Stimulated activated CD4-positive, alpha-beta T cell treated with anti-CD3 and anti-CD28 coated beads, TNF-alpha, amount 100 ng/mL, for 24 hours (primary cell): ENCODE data around the gene COL26A1.
"Not testable (repeated sequence)": the region's sequence is repeated elsewhere in the genome, so short reads cannot be mapped to it uniquely, and the experiment has no call there.

Source experiments
- DNase-seq, 3 experiments: peaks; one replicate each; pipeline ENCODE4 v3.0.0-alpha.2; 2020; ENCODE audit warnings: low read depth in 3 of 3

COL26A1 gene

DNA sequence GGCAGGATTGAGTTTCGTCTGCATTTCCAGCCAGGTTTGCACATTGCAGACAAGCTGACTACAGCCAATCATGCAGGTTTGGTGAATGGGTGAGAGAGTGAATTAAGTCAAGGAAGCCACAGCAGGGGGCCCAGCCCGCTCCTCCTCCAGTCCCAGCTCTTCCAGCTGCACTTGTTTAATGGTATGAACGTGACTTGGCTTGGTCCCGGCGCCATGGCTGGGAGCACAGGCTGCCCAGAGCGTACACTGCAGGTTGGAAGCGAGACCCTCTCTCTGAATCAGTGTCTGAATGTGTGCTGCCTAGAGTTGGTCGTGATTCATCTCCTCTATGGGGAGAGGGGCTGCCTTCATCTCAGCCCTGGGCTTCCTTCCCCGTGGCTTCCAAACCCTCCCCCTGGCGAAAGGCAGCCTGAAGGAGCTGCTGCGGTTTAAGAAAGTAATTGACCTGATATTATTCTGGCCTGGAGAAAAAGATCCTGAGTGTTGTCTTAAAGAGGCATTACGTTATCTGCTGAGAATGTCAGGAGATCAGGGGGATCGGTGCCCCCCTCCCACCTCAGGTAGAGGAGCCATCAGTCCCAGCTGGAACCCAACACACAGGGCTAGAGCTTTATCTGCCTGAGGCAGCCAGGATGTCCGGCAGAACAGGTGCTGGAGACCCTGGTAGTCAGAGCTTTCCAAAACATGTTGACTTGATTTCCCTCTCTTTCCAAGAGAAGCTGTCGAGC lies 132.1 kb downstream of the COL26A1 start:
- DNase-seq, result no peak

DNA sequence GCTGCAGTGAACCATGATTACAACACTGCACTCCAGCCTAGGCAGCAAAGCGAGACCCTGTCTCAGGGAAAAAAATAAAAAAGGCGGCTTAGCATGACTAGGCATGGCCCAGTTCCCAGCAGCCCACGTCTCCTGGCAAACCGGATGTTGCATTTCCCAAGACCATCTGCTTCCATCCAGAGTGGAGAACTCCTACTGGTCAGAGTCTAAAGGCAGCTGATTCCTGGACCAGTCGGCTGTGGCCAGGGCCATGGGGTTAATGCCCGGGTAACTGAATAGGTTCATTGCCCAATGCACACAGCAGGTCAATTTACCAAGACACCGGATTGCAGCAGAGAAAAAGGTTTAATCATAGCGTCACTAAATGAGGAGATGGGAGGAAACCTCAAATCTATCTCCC lies 133.3 kb downstream of the COL26A1 start:
- no peak for DNase-seq

DNA sequence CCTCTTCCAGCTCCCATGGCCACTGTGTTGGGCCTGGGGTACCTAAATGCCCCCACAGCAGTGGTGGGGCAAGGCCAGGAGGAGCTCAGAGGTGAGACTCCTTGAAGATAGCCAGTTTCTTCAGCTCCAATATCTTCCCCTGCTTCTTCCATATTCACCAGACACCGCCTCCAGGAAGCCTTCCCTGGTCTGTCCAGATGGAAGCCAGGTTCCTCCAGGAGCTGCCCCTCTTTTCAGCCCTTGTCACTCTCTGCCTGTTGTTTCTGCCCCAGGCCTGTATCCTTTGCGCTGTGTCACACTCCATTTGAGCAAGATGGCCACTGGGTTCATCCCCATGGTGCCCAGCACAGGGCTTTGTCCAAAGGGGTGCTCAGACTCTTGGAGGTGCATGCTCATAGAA lies 138.7 kb downstream of the COL26A1 start:
- no peak for DNase-seq

DNA sequence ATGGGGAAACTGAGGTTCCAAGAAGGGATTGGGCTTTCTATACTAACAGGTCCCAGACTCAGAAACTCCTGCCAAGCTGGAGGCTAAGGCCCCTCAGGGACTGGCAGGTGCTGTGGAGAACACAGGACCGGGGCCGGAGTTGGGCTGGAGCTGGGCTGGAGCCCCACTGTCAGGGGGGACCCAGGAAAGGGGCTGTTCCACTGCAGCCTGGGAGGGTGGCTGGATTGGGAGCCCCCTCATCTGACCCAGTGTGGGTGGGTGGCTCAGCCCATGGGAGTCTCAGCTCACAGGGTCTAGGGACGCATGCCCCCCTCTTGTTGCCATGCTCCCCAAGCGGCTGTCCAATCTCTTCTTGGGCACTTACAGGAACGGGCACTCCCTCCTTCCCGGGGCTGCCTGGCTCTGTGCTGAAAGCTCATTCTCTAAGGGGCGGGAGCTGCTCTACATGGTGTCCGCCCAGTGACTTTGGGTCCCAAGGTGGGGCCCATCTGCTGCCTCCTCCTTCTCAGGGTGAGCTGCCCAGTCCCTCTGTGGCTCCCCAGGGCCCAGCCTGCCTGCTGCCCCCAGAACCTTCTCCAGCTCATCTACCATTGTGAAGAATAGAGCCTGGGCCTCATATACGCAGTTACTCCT lies 139.9 kb downstream of the COL26A1 start:
- no peak for DNase-seq

DNA sequence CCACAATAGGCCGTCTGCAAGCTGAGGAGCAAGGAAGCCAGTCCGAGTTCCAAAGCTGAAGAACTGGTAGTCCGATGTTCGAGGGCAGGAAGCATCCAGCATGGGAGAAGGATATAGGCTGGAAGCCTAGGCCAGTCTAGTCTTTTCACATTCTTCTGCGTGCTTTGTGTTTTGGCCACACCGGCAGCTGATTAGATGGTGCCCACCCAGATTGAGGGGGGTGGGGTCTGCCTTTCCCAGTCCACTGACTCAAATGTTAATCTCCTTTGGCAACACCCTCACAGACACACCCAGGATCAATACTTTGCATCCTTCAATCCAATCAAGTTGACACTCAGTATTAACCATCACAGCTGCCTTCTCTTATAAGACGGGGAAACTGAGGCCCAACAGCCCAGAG lies 142.8 kb downstream of the COL26A1 start:
- DNase-seq, result not testable (repeated sequence)

DNA sequence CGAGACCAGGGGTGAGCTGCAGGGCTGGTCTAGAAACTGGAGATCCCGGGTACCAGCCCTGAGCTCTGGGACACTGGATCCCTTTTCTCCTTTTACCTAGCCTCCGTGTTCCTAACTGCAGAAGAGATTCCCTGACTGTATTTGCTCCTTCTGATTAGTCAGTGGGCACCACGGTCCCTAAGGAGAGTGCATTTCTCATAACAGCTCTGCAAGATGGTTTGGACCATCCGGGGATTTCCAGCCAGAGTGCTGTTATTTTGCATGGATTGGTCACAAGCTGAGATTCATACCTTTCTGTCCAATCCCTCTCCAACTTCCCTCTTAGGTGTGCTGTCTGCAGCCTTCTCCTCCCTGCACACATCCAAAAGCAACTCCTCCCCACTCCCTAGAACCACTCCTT lies 143.9 kb downstream of the COL26A1 start:
- no peak for DNase-seq

DNA sequence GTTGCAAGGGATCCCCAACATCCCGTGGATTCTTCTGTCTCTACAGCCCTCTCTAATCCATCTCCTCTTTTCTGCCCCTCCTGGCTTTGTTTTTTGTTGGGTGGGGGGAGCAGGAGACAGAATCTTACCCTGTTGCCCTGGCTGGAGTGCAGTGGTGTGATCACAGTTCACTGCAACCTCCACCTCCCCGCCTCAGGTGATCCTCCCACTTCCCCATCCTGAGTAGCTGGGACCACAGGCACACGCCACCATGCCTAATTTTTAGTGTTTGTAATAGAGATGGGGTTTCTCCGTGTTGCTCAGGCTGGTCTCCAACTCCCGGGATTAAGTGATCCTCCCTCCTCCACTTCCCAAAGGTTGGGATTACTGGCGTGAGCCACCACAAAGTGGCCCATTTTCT lies 144.7 kb downstream of the COL26A1 start:
- DNase-seq, result no peak

DNA sequence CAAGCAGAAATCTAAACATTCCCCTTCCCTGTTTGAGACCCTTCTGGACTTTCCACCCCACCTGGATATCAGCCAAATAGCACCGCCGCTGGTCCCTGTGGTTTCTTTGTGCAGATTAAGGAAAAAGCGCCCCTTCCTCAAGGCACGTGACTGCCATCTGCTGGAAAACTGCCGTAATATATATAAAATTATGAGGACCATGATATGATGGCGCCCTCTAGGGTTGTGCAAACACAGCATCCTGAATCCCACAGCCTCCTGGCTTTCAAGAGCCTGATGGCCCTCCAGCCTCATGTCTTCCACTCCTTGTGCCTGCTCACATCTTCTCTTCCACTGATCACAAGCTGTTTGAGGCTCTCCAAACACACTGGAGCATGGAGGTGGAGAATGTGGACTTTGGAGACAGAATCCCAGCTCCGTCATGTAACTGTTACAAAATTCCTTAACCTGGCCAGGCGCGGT lies 145.1 kb downstream of the COL26A1 start:
- DNase-seq, result peak; percentile 2 to 14 (median 11)

DNA sequence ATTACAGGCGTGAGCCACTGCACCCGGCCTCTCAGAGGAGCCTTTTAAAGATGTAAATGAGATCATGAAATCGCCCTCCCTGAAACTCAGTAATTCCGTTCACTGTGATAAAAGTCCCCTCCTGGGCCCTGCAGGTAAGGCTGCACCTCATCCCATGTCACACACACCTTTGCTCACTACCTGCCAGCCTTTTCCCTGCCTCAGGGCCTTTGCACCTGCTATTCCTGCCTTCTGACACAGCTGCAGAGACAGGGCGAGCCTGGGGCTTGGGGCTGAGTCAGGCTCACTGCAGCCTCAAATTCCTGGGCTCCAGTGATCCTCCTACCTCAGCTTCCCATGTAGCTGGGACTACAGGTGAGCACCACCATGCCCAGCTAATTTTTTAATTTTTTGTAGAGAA lies 147.6 kb downstream of the COL26A1 start:
- no peak for DNase-seq

DNA sequence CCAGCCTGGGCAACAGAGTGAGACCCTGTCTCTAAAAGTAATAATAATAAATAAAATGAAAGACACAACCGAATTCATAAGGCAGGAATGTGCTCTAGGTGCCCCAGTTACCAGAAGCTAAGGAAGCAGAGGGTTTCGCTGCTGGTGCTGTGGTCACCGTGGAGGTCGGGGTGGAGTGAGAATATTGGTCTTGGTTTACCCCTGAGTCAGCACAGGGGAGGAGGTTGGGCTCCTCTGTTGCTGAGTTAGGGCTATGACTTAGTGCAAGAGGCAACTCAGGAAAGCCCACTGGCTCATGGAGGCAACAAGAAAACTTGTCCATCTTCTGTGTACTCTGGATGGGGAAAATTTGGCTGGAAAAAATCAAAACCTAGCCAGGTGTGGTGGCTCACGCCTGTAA lies 149.3 kb downstream of the COL26A1 start:
- no peak for DNase-seq

DNA sequence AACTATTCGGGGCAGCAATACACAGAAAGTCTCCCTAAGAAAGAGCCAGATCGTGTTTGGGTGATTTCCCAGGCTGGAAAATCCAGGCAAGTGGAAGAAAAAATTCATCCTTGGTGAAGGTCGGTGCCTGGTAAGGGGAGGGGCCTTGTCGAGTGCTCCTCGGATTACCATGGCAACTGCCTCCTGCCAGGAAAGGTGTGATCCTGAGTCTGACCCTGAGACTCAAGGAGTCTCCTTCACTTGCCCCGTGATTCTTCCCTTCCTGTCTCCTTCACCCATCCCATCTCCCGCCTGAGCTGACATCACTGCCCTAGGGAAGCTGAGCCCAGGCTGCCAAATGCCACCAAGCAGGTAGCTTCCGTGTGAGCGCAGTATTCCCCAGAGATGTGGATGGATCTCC lies 154.2 kb downstream of the COL26A1 start:
- no peak for DNase-seq

DNA sequence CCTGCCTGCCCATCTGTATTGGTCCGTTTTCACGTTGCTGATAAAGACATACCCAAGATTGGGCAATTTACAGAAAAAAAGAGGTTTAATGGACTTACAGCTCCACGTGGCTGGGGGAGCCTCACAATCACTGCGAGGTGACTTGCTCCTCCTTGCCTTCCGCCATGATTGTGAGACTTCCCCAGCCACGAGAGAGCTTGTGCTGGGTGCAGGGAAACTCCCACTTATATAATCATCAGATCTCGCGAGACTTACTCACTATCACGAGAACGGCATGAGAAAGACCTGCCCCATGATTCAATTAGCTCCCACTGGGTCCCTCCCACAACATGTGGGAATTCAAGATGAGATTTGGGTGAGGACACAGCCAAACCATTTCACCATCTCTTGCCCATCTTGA lies 154.6 kb downstream of the COL26A1 start:
- no peak for DNase-seq

DNA sequence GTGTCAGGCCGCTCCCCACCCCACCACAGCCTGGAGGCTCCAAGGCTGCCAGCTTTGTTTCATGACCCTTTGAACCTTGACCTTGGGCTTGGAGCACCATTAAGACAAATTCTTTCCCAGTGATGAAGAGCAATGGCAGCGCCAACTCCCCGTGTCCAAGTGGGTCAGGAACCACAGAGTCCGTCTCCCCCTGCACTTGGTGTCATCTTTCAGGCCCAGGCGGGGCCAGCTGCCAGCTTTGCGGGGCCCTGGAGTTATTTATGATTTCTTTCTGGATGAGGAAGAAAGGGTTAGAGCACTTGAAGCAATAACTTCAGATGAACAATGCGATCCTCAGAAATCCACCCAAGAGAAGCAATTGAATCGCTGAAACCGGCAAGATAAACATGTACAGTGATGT lies 155.7 kb downstream of the COL26A1 start:
- DNase-seq, result no peak

DNA sequence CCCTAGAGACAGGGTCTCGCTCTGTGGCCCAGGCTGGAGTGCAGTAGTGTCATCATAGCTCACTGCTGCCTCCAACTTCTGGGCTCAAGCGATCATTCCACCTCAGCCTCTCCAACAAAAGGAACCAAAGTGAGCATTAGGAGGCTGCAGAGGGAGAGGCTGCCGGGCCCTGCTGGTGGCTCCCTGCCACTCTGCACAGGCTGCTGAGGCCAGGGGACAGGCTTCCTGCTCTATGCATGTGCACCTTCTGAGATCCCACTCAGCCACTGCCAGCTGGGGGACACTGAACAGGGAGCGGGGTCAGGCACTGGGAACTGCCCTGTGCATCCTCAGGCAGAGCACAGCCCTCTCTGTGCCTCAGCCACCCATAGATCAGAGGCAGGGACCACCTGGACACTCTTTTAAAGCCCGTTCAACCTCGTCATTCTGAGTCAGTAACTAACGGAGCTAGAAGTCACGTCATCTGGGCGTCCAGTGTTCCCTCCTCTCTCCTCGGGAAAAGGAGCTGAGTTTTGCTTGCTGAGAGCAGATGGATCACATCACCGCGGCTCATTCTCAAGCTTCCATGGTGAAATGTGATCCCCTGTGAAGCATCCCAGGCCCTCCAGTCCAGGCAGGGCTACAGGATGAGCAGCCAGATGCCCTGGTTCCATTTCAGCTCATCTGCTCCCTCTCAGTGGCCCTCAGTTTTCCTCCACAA lies 156.8 kb downstream of the COL26A1 start:
- no peak for DNase-seq

DNA sequence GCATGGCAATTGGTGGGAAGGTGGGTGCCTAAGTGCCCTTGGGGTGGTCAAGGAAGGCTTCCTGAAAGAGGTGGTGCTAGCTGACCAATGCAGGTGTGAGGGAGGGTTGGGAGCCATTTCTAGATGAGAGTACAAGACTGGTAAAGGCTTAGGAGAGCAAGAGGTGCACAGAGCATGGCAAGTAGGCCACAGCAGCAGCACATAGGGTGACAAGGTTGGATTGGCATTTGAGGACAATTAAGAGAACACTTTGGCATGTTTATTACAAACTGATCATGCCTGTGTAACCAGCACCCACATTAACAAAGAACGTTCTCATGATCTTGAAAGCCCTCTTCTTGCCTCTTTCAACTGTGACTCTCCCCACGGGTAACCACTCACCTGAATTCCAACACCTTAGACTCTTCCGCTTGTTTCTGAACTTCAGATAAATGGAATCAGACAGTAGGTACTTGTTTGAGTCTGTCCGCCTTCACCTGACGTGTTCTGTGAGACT lies 158.8 kb downstream of the COL26A1 start:
- no peak for DNase-seq

DNA sequence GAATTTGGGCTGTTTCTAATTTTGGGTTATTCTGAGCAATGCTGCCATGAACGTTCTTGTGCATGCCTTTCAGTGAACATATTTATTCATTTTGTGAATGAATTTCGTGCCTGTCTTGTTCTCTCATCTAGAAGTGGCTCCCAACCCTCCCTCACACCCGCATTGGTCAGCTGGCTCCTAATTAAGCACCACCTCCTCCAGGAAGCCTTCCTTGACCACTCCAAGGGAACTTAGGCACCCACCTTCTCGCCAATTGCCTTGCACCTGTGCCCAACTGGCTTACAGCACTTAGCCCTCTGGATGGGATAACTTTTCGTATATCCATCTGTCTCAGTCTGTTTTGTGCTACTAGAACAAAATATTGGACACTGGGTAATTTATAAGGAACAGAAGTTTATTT lies 159.3 kb downstream of the COL26A1 start:
- DNase-seq, result no peak

DNA sequence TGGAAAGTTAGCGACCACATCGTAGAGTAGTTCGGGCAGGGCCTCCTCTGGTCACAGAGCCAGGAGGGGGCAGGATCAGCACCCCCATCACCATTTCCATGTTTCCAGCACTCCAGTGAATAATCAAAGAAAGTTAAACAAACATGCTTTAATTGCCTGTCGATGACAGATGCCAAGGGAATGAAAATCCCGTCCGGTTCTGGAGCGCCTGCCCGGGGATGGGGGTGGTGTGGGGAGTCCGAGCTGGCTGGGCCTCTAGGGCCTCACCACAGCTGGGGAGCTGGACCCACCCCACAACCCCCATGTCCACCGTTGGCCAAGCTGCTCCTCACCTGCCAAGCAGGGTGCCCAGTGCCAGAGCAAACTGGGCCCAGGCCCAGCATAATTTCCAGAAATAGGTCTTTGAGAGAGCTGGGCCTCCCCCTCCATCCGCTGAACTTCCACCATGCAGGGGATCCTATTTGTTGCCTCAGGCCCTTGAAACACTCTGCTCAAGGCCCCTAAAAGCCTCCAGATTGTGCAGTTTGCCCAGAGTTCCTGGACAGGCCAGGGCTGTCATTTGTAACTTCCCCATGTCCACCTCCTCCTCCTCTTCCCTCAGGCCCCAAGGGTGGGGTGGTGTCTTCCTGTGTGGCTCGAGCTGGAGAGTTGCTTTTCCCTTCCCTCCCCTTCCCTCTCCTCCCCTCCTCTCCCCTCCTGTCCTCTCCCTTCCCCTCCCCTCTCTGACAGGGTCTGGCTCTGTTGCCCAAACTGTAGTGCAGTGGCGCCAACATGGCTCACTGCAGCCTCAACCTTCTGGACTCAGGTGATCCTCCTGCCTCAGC lies 165.4 kb downstream of the COL26A1 start:
- DNase-seq, result no peak

DNA sequence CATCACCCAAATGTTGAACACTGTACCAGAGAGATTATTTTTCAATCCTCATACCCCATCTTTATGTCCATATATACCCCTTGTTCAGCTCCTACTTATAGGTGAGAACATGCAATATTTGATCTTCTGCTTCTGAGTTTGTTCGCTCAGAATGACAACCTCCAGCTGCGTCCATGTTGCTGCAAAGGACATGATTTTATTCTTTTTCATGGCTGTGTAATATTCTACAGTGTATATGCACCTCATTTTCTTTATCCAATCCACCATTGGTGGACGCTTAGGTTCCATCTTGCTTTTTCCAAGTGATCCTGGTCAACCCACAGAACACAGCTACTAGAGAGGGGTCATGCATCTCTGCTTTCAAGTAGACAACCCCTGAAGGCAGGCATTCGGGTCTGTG lies 166.9 kb downstream of the COL26A1 start:
- no peak for DNase-seq

DNA sequence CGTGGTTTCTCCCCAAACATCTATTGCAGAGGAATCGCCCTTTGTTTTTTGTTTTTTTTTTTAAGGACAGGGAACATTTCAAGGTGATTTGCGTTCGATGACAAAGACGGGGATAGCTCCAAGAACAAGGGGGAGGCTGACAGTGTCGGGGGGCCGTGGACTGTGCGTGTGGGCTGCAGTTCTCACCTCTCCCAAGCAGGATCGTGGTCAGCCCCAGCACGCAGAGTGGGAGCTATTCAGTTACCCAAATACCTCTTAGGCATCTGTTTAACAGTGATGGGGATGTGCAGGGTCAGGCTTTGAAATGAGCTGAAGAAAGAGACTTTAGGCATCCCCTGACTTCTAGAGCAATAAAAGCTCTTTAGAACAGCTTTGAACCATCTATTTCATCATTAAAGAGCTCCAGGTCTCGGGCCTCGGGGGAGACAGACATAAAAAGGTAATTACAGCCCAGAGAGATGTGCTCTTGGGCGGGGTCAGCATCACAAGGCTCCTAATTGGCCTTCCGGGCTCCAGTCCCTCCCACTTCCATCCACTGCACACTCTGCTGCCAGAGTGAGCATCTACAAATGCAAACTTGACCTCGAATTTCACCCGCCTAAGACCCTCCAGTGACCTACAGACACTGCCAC lies 169.2 kb downstream of the COL26A1 start:
- DNase-seq, result no peak

DNA sequence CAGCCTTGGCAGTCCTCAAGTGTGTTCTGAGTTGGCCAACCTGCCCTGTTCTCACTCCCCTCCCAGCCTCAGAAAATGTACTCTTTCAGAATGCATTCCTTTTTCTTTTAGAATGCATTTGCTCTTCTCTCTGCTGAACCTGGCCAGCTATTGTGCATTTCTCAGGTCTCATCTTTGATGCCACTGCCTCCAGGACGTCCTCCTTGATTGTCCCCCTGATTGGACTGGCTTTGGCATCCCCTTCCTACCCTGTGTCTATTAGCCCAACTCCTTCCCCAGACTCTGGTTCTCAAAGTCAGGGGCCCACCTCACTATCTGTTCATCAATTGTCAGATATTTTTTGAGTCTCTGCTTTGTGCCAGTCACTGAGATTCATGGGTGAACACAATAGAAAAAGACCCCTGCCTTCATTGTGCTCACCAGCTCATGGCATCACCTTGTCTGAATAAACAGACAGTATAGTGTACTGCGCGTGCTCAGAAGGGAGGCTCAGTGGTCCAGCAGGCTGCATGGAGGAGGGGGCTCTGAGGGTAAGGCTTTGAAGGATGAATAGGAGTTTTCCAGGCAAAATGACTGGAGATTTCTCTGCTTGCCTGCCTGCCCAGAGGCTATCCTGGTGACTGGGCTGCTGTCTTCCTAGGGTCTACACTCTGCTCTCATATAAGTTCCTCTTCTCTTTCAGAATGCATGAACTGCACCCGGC lies 169.9 kb downstream of the COL26A1 start:
- no peak for DNase-seq

DNA sequence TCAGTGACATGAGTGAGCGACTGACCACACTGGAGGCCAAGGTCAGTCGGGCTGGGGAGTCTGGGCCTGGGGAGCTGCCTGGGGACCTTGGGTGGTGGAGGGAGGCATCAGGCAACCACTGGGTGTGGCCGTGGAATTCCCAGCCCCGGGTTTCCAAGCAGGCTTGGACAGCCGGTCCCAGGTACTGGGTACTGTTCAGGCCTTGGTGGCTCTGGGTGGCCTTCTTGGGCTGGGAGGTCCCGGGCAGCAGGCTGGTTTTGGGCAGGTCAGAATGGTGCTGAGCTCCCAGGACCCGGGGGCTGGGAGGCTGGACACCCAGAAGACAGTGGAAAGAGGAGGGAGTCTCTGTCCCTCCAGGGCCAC lies 170.4 kb downstream of the COL26A1 start:
- DNase-seq, result no peak
